ELR (cell line): ENCODE data around the gene MUC2.
A peak's percentile ranks its signal among the peaks of the same experiment; 100 is the strongest.

Experiments used
- DNase-seq: peaks from one replicate; pipeline ENCODE4 v3.0.0-alpha.2; 2015; ENCODE audit warnings: low read depth

The MUC2 gene

DNA sequence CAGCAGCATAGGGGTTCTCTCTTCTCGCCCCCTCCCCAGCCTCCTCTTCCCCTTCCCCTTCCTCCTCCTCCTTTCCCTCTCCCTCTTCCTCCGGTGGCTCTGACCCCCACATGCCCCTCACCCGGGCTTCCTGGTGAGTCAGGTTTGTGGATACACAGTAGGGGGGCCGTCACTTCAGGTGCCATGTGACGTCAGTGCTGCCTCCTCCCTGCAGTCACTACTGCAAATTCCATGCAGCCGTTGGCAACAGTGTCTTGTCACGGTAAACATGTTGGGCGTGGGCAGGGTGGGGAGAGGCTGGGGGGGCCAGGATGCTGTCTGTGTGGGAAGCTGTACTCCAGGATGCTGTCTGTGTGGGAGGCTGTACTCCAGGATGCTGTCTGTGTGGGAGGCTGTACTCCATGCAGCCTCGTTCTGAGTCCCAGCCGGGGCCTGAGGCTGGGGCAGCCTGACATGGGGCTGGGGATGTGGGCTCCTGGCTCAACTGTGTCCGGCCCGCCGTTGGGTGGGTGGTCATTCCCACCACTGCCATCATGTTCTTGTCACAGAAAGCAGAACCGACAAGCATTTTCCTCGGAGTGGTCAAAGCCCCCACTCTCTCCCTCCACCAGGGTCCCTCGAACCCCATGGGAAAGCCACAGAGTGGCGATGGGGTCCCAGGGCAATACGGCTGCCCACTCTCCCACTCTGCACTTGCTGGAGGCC is 2.4 kb upstream of the MUC2 start:
- peak; percentile 68 for DNase-seq

DNA sequence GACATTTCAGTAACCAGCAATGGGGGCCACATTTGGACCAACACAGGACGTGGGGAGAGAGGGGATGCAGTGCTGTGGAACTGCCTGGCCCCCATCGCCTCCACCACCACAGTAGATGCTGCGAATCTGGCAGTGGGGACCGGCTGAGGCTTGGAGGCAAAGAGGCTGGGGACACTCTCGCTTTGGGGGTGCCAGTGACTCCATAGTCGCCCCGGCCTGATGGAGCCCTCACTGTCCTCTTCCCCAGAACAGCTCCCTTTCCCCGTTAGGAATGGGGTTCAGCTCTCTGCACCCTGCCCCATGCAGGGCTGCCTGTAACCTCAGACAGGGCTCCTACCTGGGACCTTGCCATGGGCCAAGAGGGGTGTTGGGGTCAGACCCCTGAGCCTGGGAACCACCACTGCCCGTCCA is 1.8 kb upstream of the MUC2 start:
- DNase-seq, result no peak

DNA sequence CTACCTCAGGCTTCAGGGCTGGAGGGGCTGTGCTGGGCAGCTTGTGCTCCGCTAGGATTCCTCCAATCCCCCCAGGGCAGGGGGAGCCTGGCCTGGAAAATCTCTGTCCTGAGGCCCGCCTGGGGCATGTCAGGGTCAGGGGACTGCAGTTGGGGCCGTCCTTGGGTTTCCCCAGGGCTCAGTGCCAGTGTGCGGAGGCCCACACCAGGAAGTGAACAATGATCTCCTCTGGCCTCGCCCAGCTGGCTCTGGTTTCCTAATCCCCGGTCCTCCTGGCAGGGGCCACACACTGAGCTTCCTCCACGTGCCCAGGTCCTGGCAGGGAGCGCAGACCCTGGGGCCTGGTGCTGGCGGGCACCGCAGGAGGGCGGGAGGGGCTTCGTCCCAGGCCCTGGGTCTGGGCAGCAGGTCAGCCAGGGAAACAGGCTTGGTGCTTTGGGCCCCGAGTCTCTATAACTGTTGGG is 1.4 kb upstream of the MUC2 start:
- DNase-seq, result peak; percentile 50

DNA sequence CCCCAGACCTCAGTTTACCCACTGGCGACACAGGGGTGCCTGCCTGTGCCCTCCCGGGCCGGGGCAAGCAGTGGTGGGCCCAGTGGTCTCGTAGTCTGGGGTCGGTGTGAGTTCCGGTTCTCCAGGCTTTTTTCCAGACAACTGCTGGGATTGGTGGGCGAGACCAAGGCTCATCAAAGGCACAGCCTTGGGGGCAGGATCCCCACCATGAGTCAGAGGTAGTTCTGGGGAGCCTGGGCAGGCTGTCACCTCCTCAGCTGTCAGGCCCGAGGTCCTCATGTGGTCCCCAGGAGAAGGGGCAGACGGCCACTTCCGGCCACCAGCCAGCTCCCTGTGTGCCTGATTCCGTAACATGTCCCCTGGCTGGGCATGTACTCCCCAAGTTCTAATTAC is 827 bp upstream of the MUC2 start:
- DNase-seq, result peak; percentile 14

DNA sequence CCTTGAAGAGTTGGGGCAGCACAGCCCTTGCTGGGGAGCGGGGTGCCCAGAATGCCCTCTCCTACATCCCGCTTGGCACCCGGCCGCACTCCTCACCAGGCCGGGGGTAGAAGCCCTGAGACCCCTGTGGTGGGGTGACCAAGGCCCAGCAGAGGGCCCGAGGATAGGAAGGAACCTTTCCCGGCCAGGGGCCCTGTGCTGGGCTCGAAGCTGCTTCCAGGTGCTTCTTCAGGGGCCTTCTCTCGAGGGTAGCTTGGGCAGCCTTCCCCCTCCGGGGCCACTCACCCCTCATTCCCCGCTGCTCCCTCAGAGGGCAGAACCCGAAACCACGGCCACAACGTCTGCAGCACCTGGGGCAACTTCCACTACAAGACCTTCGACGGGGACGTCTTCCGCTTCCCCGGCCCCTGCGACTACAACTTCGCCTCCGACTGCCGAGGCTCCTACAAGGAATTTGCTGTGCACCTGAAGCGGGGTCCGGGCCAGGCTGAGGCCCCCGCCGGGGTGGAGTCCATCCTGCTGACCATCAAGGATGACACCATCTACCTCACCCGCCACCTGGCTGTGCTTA is 752 bp downstream of the MUC2 start:
- no peak for DNase-seq

DNA sequence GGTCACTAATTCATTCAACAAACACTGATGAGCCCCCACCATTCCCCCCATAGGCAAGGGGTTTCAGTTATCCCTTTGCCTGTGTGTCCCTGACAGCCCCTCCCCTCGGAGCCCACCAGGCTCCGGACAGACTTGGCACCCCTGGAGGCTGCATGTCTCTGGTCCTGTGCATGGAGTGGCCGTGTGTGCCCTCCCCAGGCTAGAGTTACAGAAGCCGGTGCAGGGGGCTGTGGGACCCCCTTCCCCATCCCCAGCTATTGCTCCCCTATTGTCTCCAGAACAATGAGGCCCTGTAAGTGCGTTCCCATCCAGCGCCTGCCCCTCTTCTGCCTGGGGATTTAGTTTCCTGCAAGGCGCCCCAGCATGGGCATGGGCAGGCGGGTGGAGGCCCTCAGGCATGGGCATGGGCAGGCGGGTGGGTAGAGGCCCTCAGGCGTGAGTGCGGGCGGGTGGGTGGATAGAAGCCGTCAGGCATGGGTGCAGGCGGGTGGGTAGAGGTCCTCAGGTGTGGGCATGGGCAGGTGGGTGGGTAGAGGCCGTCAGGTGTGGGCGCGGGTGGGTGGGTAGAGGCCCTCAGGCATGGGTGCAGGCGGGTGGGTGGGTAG is 1.5 kb downstream of the MUC2 start:
- DNase-seq, result no peak

DNA sequence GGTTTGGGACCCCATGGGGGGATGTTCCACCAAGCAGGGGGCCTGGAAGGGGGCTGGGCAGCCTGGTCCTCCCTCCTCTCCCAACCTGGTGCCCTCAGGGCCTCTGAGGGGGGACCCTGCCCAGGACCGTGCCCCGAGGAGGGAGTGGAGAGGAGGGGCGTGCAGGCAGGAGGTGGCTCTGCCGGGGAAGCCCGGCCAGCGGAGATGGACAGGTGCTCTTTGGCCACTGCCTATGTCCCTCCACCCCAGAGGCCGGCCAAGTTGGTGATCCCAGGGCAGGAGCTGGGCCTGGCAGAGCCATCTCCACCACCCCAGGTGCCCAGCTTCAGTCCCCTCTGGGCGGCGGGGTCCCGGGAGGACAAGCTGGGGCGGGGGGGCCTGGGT is 2.4 kb downstream of the MUC2 start:
- no peak for DNase-seq

DNA sequence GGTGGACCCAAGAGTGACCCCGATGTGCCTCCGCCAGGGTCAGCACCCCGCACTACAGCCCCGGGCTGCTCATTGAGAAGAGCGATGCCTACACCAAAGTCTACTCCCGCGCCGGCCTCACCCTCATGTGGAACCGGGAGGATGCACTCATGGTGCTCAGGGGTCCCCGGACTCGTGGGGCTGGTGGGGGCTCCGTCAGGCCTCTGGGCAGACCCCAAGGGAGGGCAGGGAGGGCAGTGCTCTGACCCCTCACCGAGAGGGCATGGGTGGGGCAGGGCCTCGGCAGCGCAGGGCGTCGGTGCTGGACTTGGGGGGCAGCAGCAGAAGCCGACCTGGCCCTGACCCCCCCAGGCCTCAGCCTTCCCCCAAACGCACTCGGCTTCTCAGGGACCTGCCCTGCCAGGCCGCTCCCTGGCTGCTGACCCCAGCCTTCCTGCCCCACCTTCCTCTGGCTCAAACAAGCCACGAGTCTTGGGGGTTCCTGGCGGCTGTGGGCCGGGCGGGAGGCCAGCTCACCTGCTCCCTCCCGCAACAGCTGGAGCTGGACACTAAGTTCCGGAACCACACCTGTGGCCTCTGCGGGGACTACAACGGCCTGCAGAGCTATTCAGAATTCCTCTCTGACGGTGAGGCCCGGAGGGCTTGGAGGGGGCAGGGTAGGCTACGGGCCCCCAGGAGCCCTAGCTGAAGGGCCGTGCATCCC is 2.9 kb downstream of the MUC2 start:
- DNase-seq, result no peak

DNA sequence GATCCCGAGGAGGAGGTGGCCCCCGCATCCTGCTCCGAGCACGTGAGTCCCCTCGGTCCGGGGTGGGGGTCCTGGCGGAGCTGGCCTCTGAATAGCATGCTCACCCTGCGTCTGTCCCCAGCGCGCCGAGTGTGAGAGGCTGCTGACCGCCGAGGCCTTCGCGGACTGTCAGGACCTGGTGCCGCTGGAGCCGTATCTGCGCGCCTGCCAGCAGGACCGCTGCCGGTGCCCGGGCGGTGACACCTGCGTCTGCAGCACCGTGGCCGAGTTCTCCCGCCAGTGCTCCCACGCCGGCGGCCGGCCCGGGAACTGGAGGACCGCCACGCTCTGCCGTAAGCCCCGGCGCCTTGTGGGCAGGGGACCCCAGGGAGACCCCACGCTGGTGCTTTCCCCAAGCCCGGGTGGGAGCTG is 3.5 kb downstream of the MUC2 start:
- no peak for DNase-seq

DNA sequence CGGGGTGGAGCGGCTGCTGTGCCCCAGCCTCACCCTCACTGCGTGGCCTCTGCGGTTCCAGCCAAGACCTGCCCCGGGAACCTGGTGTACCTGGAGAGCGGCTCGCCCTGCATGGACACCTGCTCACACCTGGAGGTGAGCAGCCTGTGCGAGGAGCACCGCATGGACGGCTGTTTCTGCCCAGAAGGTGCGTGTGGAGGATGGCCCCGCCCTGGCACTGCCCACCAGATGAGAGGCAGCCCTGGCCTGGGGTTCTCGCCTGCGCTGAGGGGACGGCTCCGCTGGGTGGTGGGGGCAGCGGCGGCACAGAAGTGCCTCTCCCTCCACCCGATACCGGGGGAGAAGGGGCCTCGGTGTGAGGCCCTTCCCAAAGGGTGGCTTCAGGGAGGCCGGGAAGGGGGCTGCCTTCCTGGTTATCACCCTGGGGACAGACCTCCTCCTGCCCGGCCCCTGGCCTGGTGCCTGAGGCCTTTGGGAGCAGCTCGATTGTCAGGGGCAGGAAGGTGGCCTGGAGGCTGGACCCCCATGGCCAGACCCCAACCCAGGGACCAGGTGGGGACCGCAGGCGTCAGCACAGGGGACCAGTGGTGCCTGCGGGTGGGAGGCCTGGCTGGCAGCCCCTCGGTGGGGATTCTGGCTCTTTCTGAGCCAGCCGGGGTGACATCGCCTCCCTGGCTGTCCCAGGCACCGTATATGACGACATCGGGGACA is 7.1 kb downstream of the MUC2 start:
- DNase-seq, result no peak

DNA sequence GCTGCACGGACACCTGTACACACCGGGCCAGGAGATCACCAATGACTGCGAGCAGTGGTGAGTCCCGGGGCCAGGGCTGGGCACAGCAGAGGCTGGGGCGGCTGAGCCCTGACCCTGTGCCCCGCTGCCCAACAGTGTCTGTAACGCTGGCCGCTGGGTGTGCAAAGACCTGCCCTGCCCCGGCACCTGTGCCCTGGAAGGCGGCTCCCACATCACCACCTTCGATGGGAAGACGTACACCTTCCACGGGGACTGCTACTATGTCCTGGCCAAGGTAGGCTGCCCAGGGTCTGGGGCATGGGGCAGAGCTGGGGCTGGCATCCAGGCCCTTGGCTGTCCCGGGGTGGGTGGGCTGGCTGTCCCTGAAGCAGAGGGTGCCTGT is 7.7 kb downstream of the MUC2 start:
- DNase-seq, result no peak

DNA sequence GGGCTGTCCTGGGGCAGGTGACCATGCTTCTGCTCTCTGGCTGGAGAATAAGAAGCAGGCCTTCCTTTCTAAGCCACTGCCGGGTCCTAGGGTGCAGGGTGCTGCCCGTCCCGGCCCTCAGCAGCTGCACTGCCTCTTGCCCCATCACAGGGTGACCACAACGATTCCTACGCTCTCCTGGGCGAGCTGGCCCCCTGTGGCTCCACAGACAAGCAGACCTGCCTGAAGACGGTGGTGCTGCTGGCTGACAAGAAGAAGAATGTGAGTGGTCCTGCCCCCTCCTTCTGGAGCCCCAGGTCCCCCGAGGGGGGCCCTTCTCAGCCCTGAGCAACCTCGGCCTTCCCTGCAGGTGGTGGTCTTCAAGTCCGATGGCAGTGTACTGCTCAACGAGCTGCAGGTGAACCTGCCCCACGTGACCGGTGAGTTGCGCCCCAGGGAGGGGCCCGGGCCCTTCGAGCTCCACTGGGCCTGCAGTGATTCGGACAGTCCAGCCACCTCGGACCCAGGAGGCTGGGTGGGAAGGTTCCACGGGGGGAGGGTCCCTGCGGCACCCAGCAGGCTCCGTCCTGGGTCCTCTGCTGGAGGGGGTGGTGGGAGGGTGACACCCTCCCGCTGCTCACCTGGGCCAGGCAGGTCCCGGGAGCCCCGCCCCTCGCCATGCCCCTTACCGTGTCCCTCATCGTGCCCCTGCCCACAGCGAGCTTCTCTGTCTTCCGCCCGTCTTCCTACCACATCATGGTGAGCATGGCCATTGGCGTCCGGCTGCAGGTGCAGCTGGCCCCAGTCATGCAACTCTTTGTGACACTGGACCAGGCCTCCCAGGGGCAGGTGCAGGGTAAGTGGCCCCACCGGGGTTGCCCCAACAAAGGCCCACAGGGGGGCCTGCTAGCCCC is 8.3 kb downstream of the MUC2 start:
- no peak for DNase-seq

DNA sequence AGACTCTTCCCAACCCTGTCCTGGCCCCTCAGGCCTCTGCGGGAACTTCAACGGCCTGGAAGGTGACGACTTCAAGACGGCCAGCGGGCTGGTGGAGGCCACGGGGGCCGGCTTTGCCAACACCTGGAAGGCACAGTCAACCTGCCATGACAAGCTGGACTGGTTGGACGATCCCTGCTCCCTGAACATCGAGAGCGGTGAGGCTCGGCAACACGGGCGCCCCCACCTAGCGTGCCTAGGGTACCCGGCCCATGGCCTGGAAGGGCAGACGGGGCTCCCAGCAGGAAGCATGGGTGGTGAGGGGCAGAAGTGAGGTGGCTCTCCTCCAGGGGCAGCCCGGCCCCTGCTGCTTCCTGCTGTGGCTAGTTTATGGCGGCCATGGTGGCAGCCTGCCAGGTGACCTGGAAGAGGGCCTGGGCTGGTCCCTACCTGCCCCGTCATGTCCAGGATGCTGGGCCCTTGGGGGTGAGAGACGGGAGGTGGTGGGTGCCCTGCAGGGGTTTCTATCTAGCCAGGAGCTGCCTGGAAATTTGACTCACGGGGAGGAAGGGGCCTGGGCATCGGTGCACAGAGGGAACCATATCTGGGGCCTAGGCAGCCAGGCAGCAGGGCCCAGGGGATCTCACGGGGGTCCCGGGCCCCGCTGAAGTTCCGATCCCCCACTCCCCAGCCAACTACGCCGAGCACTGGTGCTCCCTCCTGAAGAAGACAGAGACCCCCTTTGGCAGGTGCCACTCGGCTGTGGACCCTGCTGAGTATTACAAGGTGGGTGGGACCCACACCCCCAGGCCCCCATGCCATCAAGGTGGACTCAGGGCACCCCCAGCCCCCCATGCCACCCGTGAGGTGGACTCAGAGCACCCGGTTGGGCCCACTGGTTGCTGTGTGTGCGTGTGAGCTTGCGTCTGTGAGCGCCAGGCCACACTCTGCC is 9.2 kb downstream of the MUC2 start:
- no peak for DNase-seq

DNA sequence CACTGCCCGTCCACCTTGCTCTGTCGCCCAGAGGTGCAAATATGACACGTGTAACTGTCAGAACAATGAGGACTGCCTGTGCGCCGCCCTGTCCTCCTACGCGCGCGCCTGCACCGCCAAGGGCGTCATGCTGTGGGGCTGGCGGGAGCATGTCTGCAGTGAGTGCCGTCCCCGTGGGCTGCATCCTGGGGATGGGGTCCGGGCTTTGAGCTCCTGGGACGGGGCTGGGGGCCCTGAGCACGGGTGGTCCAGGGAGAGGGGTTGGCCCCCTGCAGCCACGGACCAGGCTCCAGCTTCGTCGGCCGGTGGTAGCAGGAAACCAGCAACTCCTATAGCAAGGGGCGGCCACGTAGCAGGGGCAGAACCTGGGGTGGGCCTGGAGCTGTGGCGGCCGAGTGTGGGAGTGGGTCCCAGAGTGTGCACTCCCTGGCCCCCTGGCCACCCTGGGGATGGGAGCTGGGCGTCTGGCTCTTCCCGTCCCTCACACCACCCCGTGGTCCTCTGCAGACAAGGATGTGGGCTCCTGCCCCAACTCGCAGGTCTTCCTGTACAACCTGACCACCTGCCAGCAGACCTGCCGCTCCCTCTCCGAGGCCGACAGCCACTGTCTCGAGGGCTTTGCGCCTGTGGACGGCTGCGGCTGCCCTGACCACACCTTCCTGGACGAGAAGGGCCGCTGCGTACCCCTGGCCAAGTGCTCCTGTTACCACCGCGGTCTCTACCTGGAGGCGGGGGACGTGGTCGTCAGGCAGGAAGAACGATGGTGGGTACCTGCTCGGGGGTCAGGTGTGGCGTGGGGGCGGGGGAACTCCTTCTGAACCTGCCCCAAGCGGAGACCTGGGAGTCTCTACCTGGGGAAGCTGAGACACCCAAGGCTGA is 10.1 kb downstream of the MUC2 start:
- DNase-seq, result no peak

DNA sequence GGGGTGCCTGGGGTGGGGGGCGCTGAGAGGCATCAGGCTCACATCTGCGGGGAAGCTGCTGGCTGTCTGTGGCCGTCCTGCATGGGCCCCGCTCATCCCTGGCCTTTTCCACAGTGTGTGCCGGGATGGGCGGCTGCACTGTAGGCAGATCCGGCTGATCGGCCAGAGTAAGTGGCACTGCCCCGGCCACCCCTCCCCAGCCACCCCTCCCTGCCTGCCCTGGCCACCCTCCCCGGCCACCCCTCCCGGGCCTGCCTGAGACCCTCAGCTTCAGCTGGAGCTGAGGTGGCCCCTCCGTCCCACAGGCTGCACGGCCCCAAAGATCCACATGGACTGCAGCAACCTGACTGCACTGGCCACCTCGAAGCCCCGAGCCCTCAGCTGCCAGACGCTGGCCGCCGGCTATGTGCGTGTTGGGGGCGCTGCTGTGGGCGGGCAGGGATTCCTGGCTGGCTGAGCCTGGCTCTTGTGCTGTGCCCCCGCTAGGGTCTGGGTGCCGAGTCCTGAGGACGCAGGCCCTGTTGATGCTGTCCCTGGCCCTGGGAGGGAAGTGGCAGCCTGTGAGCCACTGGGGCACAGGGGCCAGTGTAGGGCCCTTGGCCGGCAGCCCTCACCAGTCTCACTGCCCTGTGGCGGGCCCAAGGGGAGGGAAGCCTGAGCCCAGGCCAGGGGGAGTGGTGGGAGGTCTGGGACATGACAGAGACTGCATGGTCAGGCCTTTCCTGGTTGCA is 10.9 kb downstream of the MUC2 start:
- DNase-seq, result no peak

DNA sequence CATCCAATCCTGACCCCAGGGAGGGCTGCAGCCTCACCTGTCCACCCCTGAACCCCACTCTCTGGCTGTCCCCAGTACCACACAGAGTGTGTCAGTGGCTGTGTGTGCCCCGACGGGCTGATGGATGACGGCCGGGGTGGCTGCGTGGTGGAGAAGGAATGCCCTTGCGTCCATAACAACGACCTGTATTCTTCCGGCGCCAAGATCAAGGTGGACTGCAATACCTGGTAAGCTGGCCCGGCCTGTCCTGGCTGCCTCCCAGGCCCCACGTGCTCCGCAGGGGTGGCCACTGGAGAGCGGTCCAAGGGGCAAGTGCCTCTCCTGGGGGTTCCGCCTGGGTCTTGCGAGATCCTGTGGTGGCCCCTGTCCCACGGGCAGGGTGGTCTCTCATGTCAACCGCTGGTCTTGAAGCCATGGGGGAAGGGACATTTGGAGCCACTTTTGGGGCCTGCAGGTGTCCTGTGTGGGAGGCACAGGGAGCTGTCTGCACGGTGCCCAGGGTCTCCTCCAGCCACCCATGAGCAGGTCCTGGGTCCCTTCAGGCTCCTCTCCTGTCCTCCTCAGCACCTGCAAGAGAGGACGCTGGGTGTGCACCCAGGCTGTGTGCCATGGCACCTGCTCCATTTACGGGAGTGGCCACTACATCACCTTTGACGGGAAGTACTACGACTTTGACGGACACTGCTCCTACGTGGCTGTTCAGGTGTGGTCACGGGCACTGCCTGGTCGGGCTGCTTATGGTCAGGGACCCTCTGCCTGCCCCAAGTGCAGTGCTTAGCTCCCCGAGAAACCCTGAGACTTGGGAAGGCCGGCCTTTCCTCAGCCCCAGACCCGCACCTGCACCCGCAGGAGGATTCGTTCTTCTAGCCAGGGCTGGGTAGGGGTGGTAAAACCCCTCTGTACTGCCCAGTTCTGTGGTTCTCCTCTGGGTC is 11.8 kb downstream of the MUC2 start:
- no peak for DNase-seq

DNA sequence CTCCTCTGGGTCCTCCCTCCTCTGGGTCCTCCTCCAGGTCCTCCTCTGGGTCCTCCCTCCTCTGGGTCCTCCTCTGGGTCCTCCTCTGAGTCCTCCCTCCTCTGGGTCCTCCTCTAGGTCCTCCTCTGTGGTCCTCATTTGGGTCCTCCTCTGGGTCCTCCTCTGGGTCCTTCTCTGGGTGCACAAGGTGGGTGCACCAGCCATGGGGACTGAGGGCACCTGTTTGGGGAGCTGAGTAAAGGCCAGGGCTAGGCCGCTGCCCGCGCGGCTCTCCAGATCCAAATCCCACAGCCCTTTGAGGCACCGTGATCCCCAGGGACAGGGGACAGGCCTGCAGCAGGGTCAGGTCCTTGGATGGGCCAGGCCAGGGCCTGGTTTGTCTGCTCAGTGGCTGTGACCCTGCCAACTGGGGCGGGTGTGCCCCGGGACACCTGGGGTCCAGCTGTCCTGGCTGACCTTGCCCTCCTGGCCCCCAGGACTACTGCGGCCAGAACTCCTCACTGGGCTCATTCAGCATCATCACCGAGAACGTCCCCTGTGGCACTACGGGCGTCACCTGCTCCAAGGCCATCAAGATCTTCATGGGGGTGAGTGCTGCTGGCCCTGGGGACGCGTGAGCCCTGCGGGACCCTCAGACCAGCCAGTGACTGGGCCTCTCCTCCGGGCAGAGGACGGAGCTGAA is 12.7 kb downstream of the MUC2 start:
- no peak for DNase-seq
